ENCODE measurements around the gene COCH. TPM values are rescaled to one million over a fixed set of nuclear protein-coding genes. Genes with fewer than 3 reads are reported as not detected.

The COCH gene
- total and polyA plus RNA-seq, 10 of the 15 experiments (the other 5 are each of a cell fraction or from before 2014, with no cell fraction given), result 1.8 to 8.3 (median 5.1) TPM

GRCh38 chr14:30842431-30842830 is 31.9 kb upstream of the COCH start:
- ATAC-seq (no peak), FAIRE-seq (no peak), DNase-seq (ENCODE audit: low read depth, low spot score) (no peak)
- Histone ChIP-seq H3K9me3 (replicated peaks; ENCODE audit: control insufficient read depth, insufficient read depth, low read length) (no peaks in the 10 kb centered on the region), H2AFZ (ENCODE audit: control insufficient read depth, low read depth, low read length) (no peak overlapping the region), H4K20me1 (ENCODE audit: control insufficient read depth, insufficient read depth) (no peaks in the 10 kb centered on the region), H3K27me3 (replicated peaks in 1 of 2; ENCODE audit: control insufficient read depth in 2 of 2, insufficient read depth in 2 of 2, low read length in 1 of 2) (no peaks in the 10 kb centered on the region), H3K9ac (ENCODE audit: control insufficient read depth, insufficient read depth, low read length) (no peak overlapping the region), H3K36me3 (ENCODE audit: control insufficient read depth in 2 of 2, insufficient read depth in 2 of 2, low read length in 1 of 2) (no peaks in the 10 kb centered on the region), H3K4me2 (ENCODE audit: control insufficient read depth, insufficient read depth) (no peak overlapping the region), H3K79me2 (ENCODE audit: control insufficient read depth, insufficient read depth, low read length) (no peaks in the 10 kb centered on the region), H3K27ac (ENCODE audit: control insufficient read depth, insufficient read depth) (no peak overlapping the region), H3K4me3 (no peak overlapping the region), H3K4me1 (ENCODE audit: control insufficient read depth, insufficient read depth, low read length) (no peaks in the 10 kb centered on the region)
- RAD21 ChIA-PET (ENCODE audit: unreplicated experiment), result no interaction called here
- POLR2A ChIA-PET, result no interaction called here
- TF ChIP-seq NKRF (conservative IDR thresholded peaks at IDR 0.05) (no peak), YBX1 (IDR thresholded peaks at IDR 0.05) (no peak)
- SMC1A ChIA-PET (ENCODE audit: uncharacterized antibody, unreplicated experiment), result interaction anchor here (0.6 to 1.4 kb wide), 3 partner anchors 12 to 79 kb away, joined by 3 to 4 read pairs (median 3); no protein-coding TSS in a partner anchor
- no TSS peak for BruUV-seq (replicated peaks)
- CTCF ChIA-PET, result no interaction called here
- in situ Hi-C loops (cut with MboI), result no loop called here
- intact Hi-C loops (cut with micrococcal nuclease; ENCODE audit: unreplicated experiment), result no loop called here

- intact Hi-C loops (cut with micrococcal nuclease; ENCODE audit: unreplicated experiment), result no loop called here
- peak overlapping the region; percentile 52; the same call in 1 of the 2 replicates for H3K9ac ChIP-seq (ENCODE audit: control insufficient read depth, insufficient read depth, low read length)
- CTCF ChIA-PET, result interaction anchor here (0.7 to 1.2 kb wide), 3 partner anchors 8 to 169 kb away, joined by 4 to 5 read pairs (median 4); no protein-coding TSS in a partner anchor
- RAD21 ChIA-PET (ENCODE audit: unreplicated experiment), result no interaction called here
- H3K4me3 ChIP-seq, result no peak overlapping the region
- FAIRE-seq (no peak), DNase-seq (ENCODE audit: low read depth, low spot score) (no peak), ATAC-seq (peak; percentile 55; the same call in 2 of the 3 replicates)
- H2AFZ ChIP-seq (ENCODE audit: control insufficient read depth, low read depth, low read length), result peak overlapping the region; percentile 80
- in situ Hi-C loops (cut with MboI), result no loop called here
- SMC1A ChIA-PET (ENCODE audit: uncharacterized antibody, unreplicated experiment), result interaction anchor here (0.8 kb wide), 1 partner anchor 96 kb away, joined by 3 read pairs; no protein-coding TSS in a partner anchor
- BruUV-seq (replicated peaks), result no TSS peak
- TF ChIP-seq SKIL (IDR thresholded peaks at IDR 0.05; ENCODE audit: low read depth, poor library complexity, severe bottlenecking), result no peak
- TF ChIP-seq NFYA (IDR thresholded peaks at IDR 0.05; ENCODE audit: borderline replicate concordance, low read depth, low read length), result no peak
- TF ChIP-seq RB1 (IDR thresholded peaks at IDR 0.05; ENCODE audit: borderline replicate concordance), result no peak
- TF ChIP-seq ZNF274 (IDR thresholded peaks at IDR 0.05; ENCODE audit: insufficient read depth, insufficient read length), result no peak
- no peak for TF ChIP-seq TARDBP (IDR thresholded peaks at IDR 0.05; ENCODE audit: borderline replicate concordance)
- TF ChIP-seq CREB1 (IDR thresholded peaks at IDR 0.05; ENCODE audit: low read depth), result no peak
- no peak for TF ChIP-seq SMARCA5 (IDR thresholded peaks at IDR 0.05)
- no peak for TF ChIP-seq ZNF622 (IDR thresholded peaks at IDR 0.05)
- POLR2A ChIA-PET, result interaction anchor here (0.7 kb wide), 1 partner anchor 8 kb away, joined by 4 read pairs; no protein-coding TSS in a partner anchor
- no peaks in the 10 kb centered on the region for H4K20me1 ChIP-seq (ENCODE audit: control insufficient read depth, insufficient read depth)
- H3K9me3 ChIP-seq (replicated peaks; ENCODE audit: control insufficient read depth, insufficient read depth, low read length), result no peaks in the 10 kb centered on the region
- no peaks in the 10 kb centered on the region for H3K79me2 ChIP-seq (ENCODE audit: control insufficient read depth, insufficient read depth, low read length)
- peak overlapping the region; percentile 72 for H3K27ac ChIP-seq (ENCODE audit: control insufficient read depth, insufficient read depth)
- WGBS (ENCODE audit: insufficient coverage, insufficient replicate concordance, low lambda C conversion rate, missing lambda C conversion rate), result 96% methylated on average over 4 of the region's 4 CpGs
- H3K36me3 ChIP-seq (ENCODE audit: control insufficient read depth in 2 of 2, insufficient read depth in 2 of 2, low read length in 1 of 2), result no peaks in the 10 kb centered on the region
- H3K4me1 ChIP-seq (ENCODE audit: control insufficient read depth, insufficient read depth, low read length), result peaks cover 25% of the 10 kb centered on the region
- H3K27me3 ChIP-seq (replicated peaks in 1 of 2; ENCODE audit: control insufficient read depth in 2 of 2, insufficient read depth in 2 of 2, low read length in 1 of 2), result no peaks in the 10 kb centered on the region
- peak overlapping the region; percentile 95 for H3K4me2 ChIP-seq (ENCODE audit: control insufficient read depth, insufficient read depth)
Observed at GRCh38 chr14:30848449-30849240, 25.7 kb upstream of the COCH start.

Data from GM12878 (cell line).